HCT116 (cell line): ENCODE data around the gene GADD45G. TPM values are rescaled to one million over a fixed set of nuclear protein-coding genes. Genes with fewer than 3 reads are reported as not detected.

Source experiments
- ATAC-seq: fragments of 200-7000 bp; cut with Tn5 transposase; 2 replicates; pipeline ENCODE4 v1.9.1; 2020; ENCODE audit warnings: mild to moderate bottlenecking, moderate library complexity
- BruUV-seq: library from RNA; stranded (reverse); fragments of 400-500 nt; replicated peaks from 2 replicates; lab custom pipeline; 2021; lab: Mats Ljungman, UMichigan
- CTCF ChIA-PET: fragments of 300-600 bp; sonication (Branson Sonifier 250); formaldehyde crosslinking; loops from one replicate; lab custom pipeline; 2021; ENCODE audit warnings: antibody characterized with exemption; lab: Charles Lee
- POLR2A ChIA-PET: fragments of 300-600, 350-600 bp; sonication (Branson Sonifier 250); formaldehyde crosslinking; loops from one replicate; lab custom pipeline; 2021; ENCODE audit warnings: antibody characterized with exemption; lab: Charles Lee
- RAD21 ChIA-PET, 2 experiments: fragments of 300-600 bp; sonication (Branson Sonifier 250); formaldehyde crosslinking; loops; one replicate each; lab custom pipeline; 2023; ENCODE audit warnings: low total read pairs in 2 of 2; ENCODE audit not compliant: uncharacterized antibody in 2 of 2, unreplicated experiment in 2 of 2, low non-redundant PET in 1 of 2; lab: Charles Lee
- DNase-seq: peaks from one replicate; pipeline ENCODE4 v3.0.0-alpha.2; 2010; ENCODE audit warnings: low read depth, low spot score
- H2AFZ ChIP-seq: fragments of 200-600 bp; shearing (Covaris generic), sonication (generic); 2 replicates; pipeline ENCODE4 v1.6.1; 2017; ENCODE audit warnings: low read depth, mixed run types, mixed read lengths, antibody characterized with exemption, low read length; ENCODE audit not compliant: poor library complexity, severe bottlenecking
- H3K27ac ChIP-seq: 2 replicates; pipeline ENCODE4 v1.5.1; 2012; ENCODE audit warnings: low read depth, low read length
- H3K27me3 ChIP-seq: fragments of 200-600 bp; sonication (generic); 2 replicates; pipeline ENCODE4 v1.6.1; 2016; ENCODE audit warnings: mixed run types, low read length, mixed read lengths; ENCODE audit not compliant: insufficient read depth
- H3K36me3 ChIP-seq, 2 experiments: fragments of 200-500 bp in 1 of 2; fragments of 200-600 bp in 1 of 2; sonication (Bioruptor generic) in 1 of 2; sonication (generic) in 1 of 2; 2 replicates each; pipeline versions ENCODE4 v1.5.1 to v1.6.1; 2014 to 2016; ENCODE audit warnings: low read length in 2 of 2, inconsistent platforms in 1 of 2, mixed read lengths in 1 of 2, mixed run types in 1 of 2; ENCODE audit not compliant: insufficient read depth in 2 of 2, control insufficient read depth in 1 of 2
- H3K4me1 ChIP-seq, 2 experiments: fragments of 200-600 bp in 1 of 2; sonication (generic) in 1 of 2; 2 replicates each; pipeline versions ENCODE4 v1.5.1 to v1.6.1; 2012 to 2017; ENCODE audit warnings: low read length in 2 of 2, inconsistent platforms in 1 of 2, mild to moderate bottlenecking in 1 of 2, mixed read lengths in 1 of 2, mixed run types in 1 of 2, moderate library complexity in 1 of 2; ENCODE audit not compliant: insufficient read depth in 2 of 2, control insufficient read depth in 1 of 2
- H3K4me2 ChIP-seq: fragments of 200-600 bp; sonication (generic); 2 replicates; pipeline ENCODE4 v1.6.1; 2017; ENCODE audit warnings: mixed run types, low read length, mixed read lengths
- H3K4me3 ChIP-seq, 2 experiments: fragments of 200-600 bp in 1 of 2; sonication (generic) in 1 of 2; replicated peaks in 1 of 2; 2 replicates each; pipeline ENCODE4 v1.5.1; 2011 to 2016; ENCODE audit warnings: low read length in 2 of 2, control low read depth in 1 of 2, low read depth in 1 of 2, mild to moderate bottlenecking in 1 of 2, mixed read lengths in 1 of 2, mixed run types in 1 of 2
- H3K79me2 ChIP-seq: fragments of 200-600 bp; sonication (generic); 2 replicates; pipeline ENCODE4 v1.6.1; 2017; ENCODE audit warnings: mild to moderate bottlenecking, mixed run types, low read length, moderate library complexity, mixed read lengths; ENCODE audit not compliant: insufficient read depth
- H3K9ac ChIP-seq: fragments of 200-600 bp; sonication (generic); 2 replicates; pipeline ENCODE4 v1.6.1; 2016; ENCODE audit warnings: low read length, mixed read lengths
- H3K9me2 ChIP-seq: fragments of 200-600 bp; sonication (generic), shearing (Covaris generic); 2 replicates; pipeline ENCODE4 v1.6.1; 2017; ENCODE audit warnings: mixed run types, mild to moderate bottlenecking, moderate library complexity; ENCODE audit not compliant: insufficient read depth
- H3K9me3 ChIP-seq, 2 experiments: fragments of 200-500 bp in 1 of 2; fragments of 200-600 bp in 1 of 2; sonication (Bioruptor generic) in 1 of 2; sonication (generic) in 1 of 2; 2 replicates each; pipeline ENCODE4 v1.6.1; 2014 to 2017; ENCODE audit warnings: low read length in 2 of 2, mixed read lengths in 2 of 2, inconsistent platforms in 1 of 2, low read depth in 1 of 2, mild to moderate bottlenecking in 1 of 2, mixed run types in 1 of 2, moderate library complexity in 1 of 2; ENCODE audit not compliant: control insufficient read depth in 1 of 2, insufficient read depth in 1 of 2
- H4K20me1 ChIP-seq: fragments of 200-600 bp; sonication (generic), shearing (Covaris generic); 2 replicates; pipeline ENCODE4 v1.6.1; 2017; ENCODE audit warnings: mixed run types, mild to moderate bottlenecking, moderate library complexity; ENCODE audit not compliant: insufficient read depth
- EGR1 ChIP-seq: IDR thresholded peaks from 2 replicates; pipeline ENCODE4 v1.6.1; 2012; ENCODE audit warnings: low read depth
- YY1 ChIP-seq: IDR thresholded peaks from 2 replicates; pipeline ENCODE4 v1.6.1; 2011; ENCODE audit warnings: low read length, low read depth, moderate library complexity, mild to moderate bottlenecking; ENCODE audit not compliant: insufficient replicate concordance; ENCODE audit errors: extremely low read depth
- intact Hi-C: fragments of 100-400 bp; cut with micrococcal nuclease; formaldehyde crosslinking; loops from 2 replicates; pipeline ENCODE4 v1.10.0; 2022
- total RNA-seq: library from RNA; stranded (reverse); gene quantifications from one replicate; pipeline ENCODE4 v1.2.1, GENCODE V29; 2021; ENCODE audit not compliant: unreplicated experiment
- TF ChIP-seq, protein P1 (sequence below): IDR thresholded peaks from 2 replicates; pipeline ENCODE4 v1.6.1; 2012; ENCODE audit warnings: low read depth

The GADD45G gene
- total RNA-seq, 1 experiment from 2014 or later: not detected

DNA sequence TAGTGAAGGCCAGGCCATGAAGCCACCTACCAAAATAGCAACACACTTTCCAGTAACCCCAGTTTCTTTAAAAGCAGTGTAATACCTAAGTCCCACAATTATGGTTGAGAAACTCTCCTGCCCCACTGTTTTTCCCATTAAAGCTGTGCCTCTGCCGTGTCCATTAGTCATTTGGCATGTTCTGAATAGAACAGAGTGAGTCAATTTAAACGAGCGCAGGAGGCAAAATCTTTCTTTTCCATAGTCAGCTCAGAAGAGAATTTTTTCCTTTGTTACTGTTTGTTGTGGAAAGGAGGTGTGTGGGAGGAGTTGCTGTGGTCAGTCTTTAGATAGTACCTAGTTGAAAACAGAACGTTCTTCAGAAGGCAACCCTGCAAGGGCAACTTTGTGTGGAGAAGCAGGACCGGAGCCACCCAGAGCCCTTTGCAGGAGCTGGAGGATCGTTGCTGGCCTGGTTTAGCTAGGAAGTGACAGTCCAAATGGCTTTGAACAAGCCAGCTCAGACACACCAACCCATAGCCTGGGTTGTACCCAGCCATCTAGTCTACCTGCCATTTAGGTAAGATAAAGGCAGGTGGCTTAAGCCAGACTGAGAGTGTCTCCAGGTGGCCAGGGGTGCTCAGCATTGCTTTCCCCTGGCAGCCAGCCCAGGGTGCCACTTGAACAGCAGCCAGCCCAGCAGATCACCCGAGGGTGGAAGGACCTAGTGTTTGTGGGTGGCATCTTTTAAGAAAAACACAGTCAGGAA, 30.4 kb downstream of the GADD45G start:
- CTCF ChIA-PET: no interaction called here
- POLR2A ChIA-PET: no interaction called here
- intact Hi-C loops: no loop called here

More for the DNA sequence above, 30.4 kb downstream of the GADD45G start:
- RAD21 ChIA-PET: no interaction called here
- H4K20me1 ChIP-seq: no peaks in the 10 kb centered on the region
- peaks cover 22% of the 10 kb centered on the region; the same call in 1 of the 2 replicates for H3K27me3 ChIP-seq
- no peaks in the 10 kb centered on the region for H3K9me3 ChIP-seq
- DNase-seq (no peak), ATAC-seq (no peak)
- no TSS peak for BruUV-seq
- H3K4me2 ChIP-seq: no peak overlapping the region
- H3K36me3 ChIP-seq: no peaks in the 10 kb centered on the region
- TF ChIP-seq, protein P1, sequence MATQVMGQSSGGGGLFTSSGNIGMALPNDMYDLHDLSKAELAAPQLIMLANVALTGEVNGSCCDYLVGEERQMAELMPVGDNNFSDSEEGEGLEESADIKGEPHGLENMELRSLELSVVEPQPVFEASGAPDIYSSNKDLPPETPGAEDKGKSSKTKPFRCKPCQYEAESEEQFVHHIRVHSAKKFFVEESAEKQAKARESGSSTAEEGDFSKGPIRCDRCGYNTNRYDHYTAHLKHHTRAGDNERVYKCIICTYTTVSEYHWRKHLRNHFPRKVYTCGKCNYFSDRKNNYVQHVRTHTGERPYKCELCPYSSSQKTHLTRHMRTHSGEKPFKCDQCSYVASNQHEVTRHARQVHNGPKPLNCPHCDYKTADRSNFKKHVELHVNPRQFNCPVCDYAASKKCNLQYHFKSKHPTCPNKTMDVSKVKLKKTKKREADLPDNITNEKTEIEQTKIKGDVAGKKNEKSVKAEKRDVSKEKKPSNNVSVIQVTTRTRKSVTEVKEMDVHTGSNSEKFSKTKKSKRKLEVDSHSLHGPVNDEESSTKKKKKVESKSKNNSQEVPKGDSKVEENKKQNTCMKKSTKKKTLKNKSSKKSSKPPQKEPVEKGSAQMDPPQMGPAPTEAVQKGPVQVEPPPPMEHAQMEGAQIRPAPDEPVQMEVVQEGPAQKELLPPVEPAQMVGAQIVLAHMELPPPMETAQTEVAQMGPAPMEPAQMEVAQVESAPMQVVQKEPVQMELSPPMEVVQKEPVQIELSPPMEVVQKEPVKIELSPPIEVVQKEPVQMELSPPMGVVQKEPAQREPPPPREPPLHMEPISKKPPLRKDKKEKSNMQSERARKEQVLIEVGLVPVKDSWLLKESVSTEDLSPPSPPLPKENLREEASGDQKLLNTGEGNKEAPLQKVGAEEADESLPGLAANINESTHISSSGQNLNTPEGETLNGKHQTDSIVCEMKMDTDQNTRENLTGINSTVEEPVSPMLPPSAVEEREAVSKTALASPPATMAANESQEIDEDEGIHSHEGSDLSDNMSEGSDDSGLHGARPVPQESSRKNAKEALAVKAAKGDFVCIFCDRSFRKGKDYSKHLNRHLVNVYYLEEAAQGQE: no peak
- TF ChIP-seq YY1 (no peak), EGR1 (no peak)
- H3K9me2 ChIP-seq: no peaks in the 10 kb centered on the region
- H3K4me3 ChIP-seq: no peak overlapping the region
- H2AFZ ChIP-seq: no peak overlapping the region
- no peak overlapping the region for H3K9ac ChIP-seq
- H3K79me2 ChIP-seq: no peaks in the 10 kb centered on the region
- H3K4me1 ChIP-seq: no peaks in the 10 kb centered on the region
- no peak overlapping the region for H3K27ac ChIP-seq
